H1 (cell line): ENCODE data around the gene PARD3. TPM values are rescaled to one million over a fixed set of nuclear protein-coding genes. Genes with fewer than 3 reads are reported as not detected.

Source experiments
- CTCF ChIA-PET: fragments of 300-600 bp; sonication (Branson Sonifier 250); formaldehyde crosslinking; loops from one replicate; lab custom pipeline; 2021; ENCODE audit not compliant: partially characterized antibody; lab: Charles Lee
- POLR2A ChIA-PET: fragments of 300-600 bp; sonication (Branson Sonifier 250); formaldehyde crosslinking; loops from one replicate; lab custom pipeline; 2021; ENCODE audit warnings: inconsistent platforms; ENCODE audit not compliant: partially characterized antibody; lab: Charles Lee
- DNase-seq, 2 experiments: peaks; one replicate each; pipeline versions ENCODE4 v3.0.0 to v3.0.0-alpha.2; 2010 to 2022; ENCODE audit warnings: low spot score in 2 of 2, low read depth in 1 of 2, mixed read lengths in 1 of 2
- FAIRE-seq: peaks from 2 replicates; lab custom pipeline; 2011; peaks lifted over from hg19 to GRCh38; lab: Jason Lieb, UNC
- H2AFZ ChIP-seq: 2 replicates; pipeline ENCODE4 v1.8.1; 2012; ENCODE audit warnings: low read length, inconsistent platforms
- H2AK5ac ChIP-seq: 2 replicates; pipeline ENCODE4 v1.6.1; 2013; ENCODE audit warnings: low read depth, low read length
- H2BK120ac ChIP-seq: replicated peaks from 2 replicates; pipeline ENCODE3; 2013; ENCODE audit warnings: low read depth, low read length, inconsistent platforms
- H2BK12ac ChIP-seq: 2 replicates; pipeline ENCODE4 v1.6.1; 2013; ENCODE audit warnings: low read depth, low read length
- H2BK15ac ChIP-seq: 2 replicates; pipeline ENCODE4 v1.6.1; 2013; ENCODE audit warnings: low read length
- H2BK20ac ChIP-seq: 2 replicates; pipeline ENCODE4 v1.6.1; 2013; ENCODE audit warnings: low read length
- H2BK5ac ChIP-seq: 2 replicates; pipeline ENCODE4 v1.6.1; 2013; ENCODE audit warnings: low read depth, low read length
- H3K14ac ChIP-seq: 2 replicates; pipeline ENCODE4 v1.6.1; 2013; ENCODE audit warnings: inconsistent platforms; ENCODE audit not compliant: insufficient read length
- H3K18ac ChIP-seq: 2 replicates; pipeline ENCODE4 v1.6.1; 2013; ENCODE audit warnings: low read length; ENCODE audit errors: extremely low read depth
- H3K23ac ChIP-seq: 2 replicates; pipeline ENCODE4 v1.6.1; 2013; ENCODE audit warnings: inconsistent platforms; ENCODE audit not compliant: insufficient read length
- H3K23me2 ChIP-seq: 2 replicates; pipeline ENCODE4 v1.6.1; 2013; ENCODE audit warnings: low read depth, low read length
- H3K27ac ChIP-seq: 2 replicates; pipeline ENCODE4 v1.6.1; 2011; ENCODE audit warnings: low read depth, low read length, inconsistent platforms
- H3K27me3 ChIP-seq, 4 experiments: replicated peaks in 1 of 4; 1 replicate in 1 of 4; 2 replicates in 3 of 4; pipeline versions ENCODE4 v1.6.1 to v1.8.1; 2011 to 2013; ENCODE audit warnings: low read length in 3 of 4, mild to moderate bottlenecking in 3 of 4, inconsistent platforms in 2 of 4, mixed read lengths in 2 of 4, moderate library complexity in 1 of 4; ENCODE audit not compliant: control insufficient read depth in 3 of 4, insufficient read depth in 3 of 4; ENCODE audit errors: extremely low read depth in 1 of 4
- H3K36me3 ChIP-seq, 4 experiments: 2 replicates each; pipeline versions ENCODE4 v1.6.1 to v1.8.1; 2011 to 2013; ENCODE audit warnings: mild to moderate bottlenecking in 4 of 4, low read length in 3 of 4, moderate library complexity in 2 of 4, control low read depth in 1 of 4, inconsistent platforms in 1 of 4; ENCODE audit not compliant: insufficient read depth in 4 of 4, control insufficient read depth in 2 of 4
- H3K4ac ChIP-seq: replicated peaks from 2 replicates; pipeline ENCODE3; 2013; ENCODE audit warnings: low read length, low read depth, mixed read lengths, inconsistent platforms; ENCODE audit not compliant: insufficient read length
- H3K4me1 ChIP-seq, 4 experiments: replicated peaks in 1 of 4; 1 replicate in 1 of 4; 2 replicates in 3 of 4; pipeline versions ENCODE4 v1.6.1 to v1.8.1; 2011 to 2013; ENCODE audit warnings: low read length in 3 of 4, inconsistent platforms in 2 of 4, mixed read lengths in 1 of 4; ENCODE audit not compliant: insufficient read depth in 4 of 4, control insufficient read depth in 3 of 4
- H3K4me2 ChIP-seq, 2 experiments: 2 replicates each; pipeline versions ENCODE4 v1.6.1 to v1.8.1; 2011 to 2013; ENCODE audit warnings: low read depth in 2 of 2, low read length in 2 of 2, control low read depth in 1 of 2, inconsistent platforms in 1 of 2, mild to moderate bottlenecking in 1 of 2; ENCODE audit not compliant: insufficient read depth in 1 of 2
- H3K4me3 ChIP-seq, 4 experiments: fragments of 200-600, 300-600 bp in 1 of 4; sonication (generic), shearing (Covaris generic), sonication (Bioruptor Twin) in 1 of 4; 2 replicates each; pipeline versions ENCODE4 v1.5.1 to v1.8.1; 2011 to 2016; ENCODE audit warnings: low read length in 4 of 4, low read depth in 3 of 4, control low read depth in 2 of 4, inconsistent platforms in 2 of 4, mild to moderate bottlenecking in 2 of 4, mixed read lengths in 1 of 4, moderate library complexity in 1 of 4; ENCODE audit not compliant: insufficient read depth in 2 of 4; ENCODE audit errors: extremely low read depth in 1 of 4
- H3K56ac ChIP-seq: replicated peaks from 2 replicates; pipeline ENCODE3; 2013; ENCODE audit warnings: low read depth, mild to moderate bottlenecking, mixed read lengths, low read length, inconsistent platforms; ENCODE audit not compliant: insufficient read length
- H3K79me1 ChIP-seq: 2 replicates; pipeline ENCODE4 v1.6.1; 2013; ENCODE audit warnings: low read depth, low read length, control low read depth
- H3K79me2 ChIP-seq, 2 experiments: 2 replicates each; pipeline versions ENCODE4 v1.6.1 to v1.8.1; 2012 to 2013; ENCODE audit warnings: low read length in 2 of 2, mild to moderate bottlenecking in 2 of 2, inconsistent platforms in 1 of 2; ENCODE audit not compliant: insufficient read depth in 2 of 2, control insufficient read depth in 1 of 2
- H3K9ac ChIP-seq, 4 experiments: replicated peaks in 1 of 4; 1 replicate in 1 of 4; 2 replicates in 3 of 4; pipeline versions ENCODE4 v1.6.1 to v1.8.1; 2011 to 2013; ENCODE audit warnings: low read depth in 3 of 4, low read length in 3 of 4, control low read depth in 2 of 4, mild to moderate bottlenecking in 2 of 4, moderate library complexity in 2 of 4, inconsistent platforms in 1 of 4; ENCODE audit errors: extremely low read depth in 1 of 4
- H3K9me3 ChIP-seq, 2 experiments: 2 replicates each; pipeline versions ENCODE4 v1.6.1 to v1.8.1; 2012 to 2013; ENCODE audit warnings: mild to moderate bottlenecking in 2 of 2, moderate library complexity in 2 of 2, control low read depth in 1 of 2, inconsistent platforms in 1 of 2, low read depth in 1 of 2, low read length in 1 of 2, mixed read lengths in 1 of 2; ENCODE audit not compliant: insufficient read depth in 2 of 2
- H4K20me1 ChIP-seq, 2 experiments: replicated peaks in 1 of 2; 2 replicates each; pipeline versions ENCODE3 to v1.8.1; 2011 to 2013; ENCODE audit warnings: inconsistent platforms in 2 of 2, low read length in 2 of 2, mild to moderate bottlenecking in 1 of 2; ENCODE audit not compliant: insufficient read depth in 2 of 2, control insufficient read depth in 1 of 2
- H4K5ac ChIP-seq: 2 replicates; pipeline ENCODE4 v1.6.1; 2013; ENCODE audit warnings: low read length, low read depth, mixed read lengths, inconsistent platforms; ENCODE audit not compliant: insufficient read length
- H4K8ac ChIP-seq: 2 replicates; pipeline ENCODE4 v1.8.0; 2013; ENCODE audit warnings: mild to moderate bottlenecking, moderate library complexity, low read length, inconsistent platforms; ENCODE audit not compliant: insufficient read depth; ENCODE audit errors: extremely low read depth
- H4K91ac ChIP-seq: replicated peaks from 2 replicates; pipeline ENCODE3; 2013; ENCODE audit warnings: low read length, mixed read lengths, inconsistent platforms; ENCODE audit not compliant: insufficient read length
- ASH2L ChIP-seq: fragments of 200-600, 300-600 bp; sonication (generic); IDR thresholded peaks from one replicate; pipeline ENCODE4 v1.7.1; 2017; ENCODE audit warnings: low read length
- CHD1 ChIP-seq: IDR thresholded peaks from 2 replicates; pipeline ENCODE4 v1.6.1; 2012; ENCODE audit warnings: low read depth, low read length, improper control_type of control experiment
- CTBP2 ChIP-seq: IDR thresholded peaks from 2 replicates; pipeline ENCODE4 v1.7.0; 2011; ENCODE audit warnings: borderline replicate concordance, mild to moderate bottlenecking, moderate library complexity, mixed read lengths, low read length; ENCODE audit not compliant: insufficient read depth, insufficient read length
- RXRA ChIP-seq: IDR thresholded peaks from 2 replicates; pipeline ENCODE4 v1.6.1; 2011; ENCODE audit warnings: low read depth, mild to moderate bottlenecking, low read length, moderate library complexity; ENCODE audit not compliant: insufficient read depth
- WGBS, 2 experiments: shearing (Covaris generic) in 1 of 2; methylation state at CpG; one replicate each; pipeline versions ENCODE4 v1.1.6 to v1.1.7; 2013 to 2015; ENCODE audit warnings: low lambda C conversion rate in 2 of 2, mixed read lengths in 2 of 2, inconsistent platforms in 1 of 2, low coverage in 1 of 2, missing lambda C conversion rate in 1 of 2; ENCODE audit not compliant: insufficient replicate concordance in 2 of 2, insufficient coverage in 1 of 2, insufficient read length in 1 of 2; ENCODE audit errors: extremely low coverage in 1 of 2, missing lambda C conversion rate in 1 of 2; 5-methylcytosine and 5-hydroxymethylcytosine counted together
- polyA plus RNA-seq, 7 experiments: library from polyadenylated mRNA; depleted of rRNA in 3 of 7; stranded (reverse) in 5 of 7; unstranded in 2 of 7; fragments of >200 nt in 5 of 7; fragments of 200-250 nt in 2 of 7; gene quantifications; 1 replicate in 5 of 7; 2 replicates in 1 of 7; 4 replicates in 1 of 7; pipeline versions ENCODE4 v1.2.1 to v1.2.3, GENCODE V29; 2011 to 2013; ENCODE audit warnings: missing spikeins in 2 of 7, mixed read lengths in 2 of 7
- total RNA-seq: library from RNA; stranded (reverse); fragmentation: NEBNext Ultra II Directional; extraction: Animal tissue kit (Norgen Biotek cat#: 25700); gene quantifications from 2 replicates; pipeline ENCODE4 v1.2.1, GENCODE V29; 2021

The PARD3 gene
- total and polyA plus RNA-seq, 2 of the 8 experiments (the other 6 are each of a cell fraction or from before 2014, with no cell fraction given) = 19.7 to 49.1 TPM

DNA sequence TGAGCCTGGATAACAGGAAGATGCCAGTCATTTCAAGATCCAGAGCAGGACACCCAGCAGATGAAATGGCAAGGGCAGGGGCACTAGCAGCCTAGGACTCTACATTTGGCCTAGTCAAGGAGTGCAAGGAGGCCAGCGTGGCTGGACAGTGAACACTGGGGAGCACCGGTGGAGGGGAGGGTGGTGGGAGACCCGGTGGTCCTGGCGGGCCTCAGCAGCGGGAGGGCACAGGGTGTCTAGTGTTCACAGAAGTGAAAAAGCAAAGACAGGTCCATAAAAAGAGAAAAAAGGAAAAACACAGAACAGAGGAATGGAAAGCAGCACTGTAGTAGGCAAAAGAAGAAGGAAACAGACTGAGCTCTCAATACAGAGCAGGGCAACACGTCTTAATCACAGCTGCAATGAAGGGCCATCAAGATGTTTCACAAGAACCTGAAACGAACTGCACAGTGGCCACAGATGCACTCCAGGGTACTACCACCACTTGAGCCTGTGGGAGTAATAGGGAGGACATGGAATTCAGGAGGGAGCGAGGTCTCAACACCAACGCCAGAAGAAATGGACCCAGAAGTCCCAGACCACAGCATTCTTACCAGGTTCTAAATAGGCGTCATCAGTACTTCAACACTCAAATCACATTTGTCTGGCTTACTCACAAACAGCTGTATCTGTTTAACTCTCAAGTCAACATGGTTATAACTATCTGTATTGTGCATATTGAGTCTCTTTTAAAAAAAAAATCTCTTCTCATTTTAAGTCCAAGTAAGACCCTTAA, 573.7 kb downstream of the PARD3 start:
- no peaks in the 10 kb centered on the region for H3K9me3 ChIP-seq
- no peak for FAIRE-seq
- no peak overlapping the region for H2BK5ac ChIP-seq
- 93% methylated on average over 10 of the region's 10 CpGs; no CpG with 5 or more reads in 1 of the 2 experiments for WGBS, 2 experiments
- TF ChIP-seq ASH2L = no peak
- TF ChIP-seq CHD1 = no peak
- no peak for TF ChIP-seq RXRA
- no peak for TF ChIP-seq CTBP2
- H3K36me3 ChIP-seq = no peaks in the 10 kb centered on the region
- H3K4me1 ChIP-seq = no peaks in the 10 kb centered on the region
- H2BK120ac ChIP-seq = no peak overlapping the region
- H4K8ac ChIP-seq = peak overlapping the region; percentile 69; the same call in 1 of the 2 replicates
- no peak overlapping the region for H2BK12ac ChIP-seq
- POLR2A ChIA-PET = no interaction called here
- no peaks in the 10 kb centered on the region for H3K79me2 ChIP-seq
- no peak overlapping the region for H2BK15ac ChIP-seq
- no peaks in the 10 kb centered on the region; the same call in 1 of the 2 replicates for H3K79me1 ChIP-seq
- H2AK5ac ChIP-seq = no peak overlapping the region
- H3K23me2 ChIP-seq = no peaks in the 10 kb centered on the region
- H3K56ac ChIP-seq = no peak overlapping the region
- H4K5ac ChIP-seq = no peak overlapping the region
- no peak overlapping the region; the same call in 1 of the 2 replicates for H3K27ac ChIP-seq
- H3K4me3 ChIP-seq = no peak overlapping the region
- no peak overlapping the region for H3K18ac ChIP-seq
- no peak overlapping the region for H2BK20ac ChIP-seq
- no peak overlapping the region for H2AFZ ChIP-seq
- no peak overlapping the region for H3K14ac ChIP-seq
- no peak overlapping the region for H3K4me2 ChIP-seq
- H4K20me1 ChIP-seq = no peaks in the 10 kb centered on the region
- CTCF ChIA-PET = interaction anchor here (0.9 to 1.4 kb wide), 3 partner anchors 10 to 60 kb away, joined by 3 to 4 read pairs (median 3); no protein-coding TSS in a partner anchor
- no peak overlapping the region for H3K9ac ChIP-seq
- no peak for DNase-seq
- H3K27me3 ChIP-seq = no peaks in the 10 kb centered on the region
- H3K23ac ChIP-seq = no peak overlapping the region
- H3K4ac ChIP-seq = no peak overlapping the region
- no peak overlapping the region for H4K91ac ChIP-seq
